NB4 (cell line): ENCODE results near the gene FGD3.

Source experiments
- CTCF ChIP-seq: IDR thresholded peaks from one replicate; pipeline ENCODE4 v1.5.1; 2012; ENCODE audit warnings: low read depth, low read length
- MYC ChIP-seq: IDR thresholded peaks from 2 replicates; pipeline ENCODE4 v1.6.1; 2011; ENCODE audit warnings: low read depth, low read length
- POLR2A ChIP-seq: IDR thresholded peaks from 2 replicates; pipeline ENCODE4 v1.6.1; 2011; ENCODE audit warnings: mild to moderate bottlenecking; ENCODE audit not compliant: insufficient read length; ENCODE audit errors: extremely low read depth

DNA sequence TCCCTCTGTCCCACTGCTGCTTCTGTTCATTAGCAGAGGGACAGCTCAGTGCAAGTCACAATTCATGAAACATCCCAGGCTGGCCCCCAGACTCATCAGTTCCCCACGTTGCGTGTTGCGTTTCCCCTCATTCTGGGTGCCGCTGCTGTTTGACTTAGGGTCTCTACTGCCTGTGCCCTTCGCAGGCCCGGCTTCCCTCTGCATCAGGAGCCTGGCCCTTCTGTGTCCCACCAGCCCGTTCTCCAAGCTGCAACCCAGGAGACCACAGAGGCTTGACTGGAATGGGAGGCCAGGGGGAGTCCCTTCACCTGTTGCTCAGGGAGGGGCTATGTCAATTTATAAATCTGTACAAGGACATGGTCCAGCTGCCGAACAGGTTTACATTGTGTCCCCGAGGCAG is 57.2 kb downstream of the FGD3 start:
- TF ChIP-seq POLR2A (no peak), CTCF (no peak), MYC (no peak)
